IMR-90 (cell line): Measurements from ENCODE around the gene SLC6A6. TPM values are rescaled to one million over a fixed set of nuclear protein-coding genes. Genes with fewer than 3 reads are reported as not detected.

Experiments used
- ATAC-seq: fragments of 200-7000 bp; cut with Tn5 transposase; 2 replicates; pipeline ENCODE4 v1.9.1; 2020; ENCODE audit warnings: low read depth, mild to moderate bottlenecking, moderate library complexity
- BruUV-seq: library from RNA; stranded (reverse); fragments of 400-500 nt; replicated peaks from 2 replicates; lab custom pipeline; 2021; lab: Mats Ljungman, UMichigan
- CTCF ChIA-PET: fragments of 300-600 bp; formaldehyde crosslinking; extraction: SDS; loops from one replicate; lab custom pipeline; 2021; ENCODE audit warnings: antibody characterized with exemption; lab: Yijun Ruan, JAX
- POLR2A ChIA-PET: fragments of 300-600 bp; sonication (Branson Sonifier 250); formaldehyde crosslinking; loops from one replicate; lab custom pipeline; 2022; ENCODE audit warnings: antibody characterized with exemption; ENCODE audit not compliant: unreplicated experiment; lab: Charles Lee
- DNase-seq: peaks from one replicate; pipeline ENCODE4 v3.0.0; 2013
- H2AFZ ChIP-seq: replicated peaks from 2 replicates; pipeline ENCODE3; 2013; ENCODE audit warnings: low read length, mild to moderate bottlenecking; ENCODE audit not compliant: poor library complexity
- H2AK5ac ChIP-seq: 2 replicates; pipeline ENCODE4 v1.6.1; 2013; ENCODE audit warnings: low read depth, low read length, inconsistent platforms
- H2AK9ac ChIP-seq: replicated peaks from 2 replicates; pipeline ENCODE3; 2013; ENCODE audit warnings: mild to moderate bottlenecking, low read depth, low read length, moderate library complexity; ENCODE audit not compliant: poor library complexity
- H2BK120ac ChIP-seq: 2 replicates; pipeline ENCODE4 v1.6.1; 2013; ENCODE audit warnings: low read depth, low read length, inconsistent platforms
- H2BK15ac ChIP-seq: 3 replicates; pipeline ENCODE4 v1.6.1; 2013; ENCODE audit warnings: low read depth, low read length, inconsistent platforms
- H2BK20ac ChIP-seq: 2 replicates; pipeline ENCODE4 v1.6.1; 2013; ENCODE audit warnings: low read depth, mild to moderate bottlenecking, inconsistent platforms, low read length, moderate library complexity
- H2BK5ac ChIP-seq: 2 replicates; pipeline ENCODE4 v1.6.1; 2013; ENCODE audit warnings: mild to moderate bottlenecking, low read depth, low read length, inconsistent platforms; ENCODE audit not compliant: poor library complexity, severe bottlenecking
- H3K14ac ChIP-seq: replicated peaks from 2 replicates; pipeline ENCODE4 v1.6.1; 2013; ENCODE audit warnings: low read depth, low read length, inconsistent platforms
- H3K18ac ChIP-seq: 2 replicates; pipeline ENCODE4 v1.6.1; 2013; ENCODE audit warnings: low read depth, low read length, control low read depth
- H3K23ac ChIP-seq: 2 replicates; pipeline ENCODE4 v1.6.1; 2013; ENCODE audit warnings: low read depth, low read length, inconsistent platforms
- H3K27ac ChIP-seq: 2 replicates; pipeline ENCODE4 v1.5.1; 2013; ENCODE audit warnings: mild to moderate bottlenecking, control low read depth, low read length; ENCODE audit not compliant: insufficient read depth
- H3K27me3 ChIP-seq: 2 replicates; pipeline ENCODE4 v1.6.1; 2013; ENCODE audit warnings: low read length; ENCODE audit not compliant: control insufficient read depth, insufficient read depth
- H3K36me3 ChIP-seq: 2 replicates; pipeline ENCODE4 v1.6.1; 2013; ENCODE audit warnings: low read length, mixed read lengths; ENCODE audit not compliant: control insufficient read depth, insufficient read depth
- H3K4ac ChIP-seq: 2 replicates; pipeline ENCODE4 v1.6.1; 2013; ENCODE audit warnings: low read depth, low read length, inconsistent platforms
- H3K4me1 ChIP-seq: 2 replicates; pipeline ENCODE4 v1.6.1; 2013; ENCODE audit warnings: low read length, mixed read lengths; ENCODE audit not compliant: control insufficient read depth, insufficient read depth
- H3K4me2 ChIP-seq: 2 replicates; pipeline ENCODE4 v1.6.1; 2013; ENCODE audit warnings: low read depth, mild to moderate bottlenecking, control low read depth, low read length, moderate library complexity
- H3K4me3 ChIP-seq: 2 replicates; pipeline ENCODE4 v1.5.1; 2013; ENCODE audit warnings: low read depth, mild to moderate bottlenecking, control low read depth, low read length, moderate library complexity; ENCODE audit not compliant: insufficient read depth
- H3K56ac ChIP-seq: 2 replicates; pipeline ENCODE4 v1.6.1; 2013; ENCODE audit warnings: low read length, inconsistent platforms; ENCODE audit not compliant: insufficient read depth; ENCODE audit errors: extremely low read depth
- H3K79me1 ChIP-seq, 2 experiments: 2 replicates each; pipeline ENCODE4 v1.6.1; 2013; ENCODE audit warnings: low read length in 2 of 2, inconsistent platforms in 1 of 2, low read depth in 1 of 2
- H3K9ac ChIP-seq: 2 replicates; pipeline ENCODE4 v1.6.1; 2013; ENCODE audit warnings: low read depth, low read length, control low read depth
- H3K9me1 ChIP-seq: 2 replicates; pipeline ENCODE4 v1.6.1; 2013; ENCODE audit warnings: low read length, inconsistent platforms; ENCODE audit not compliant: insufficient read depth
- H3K9me3 ChIP-seq: 2 replicates; pipeline ENCODE4 v1.6.1; 2013; ENCODE audit warnings: low read length; ENCODE audit not compliant: control insufficient read depth, insufficient read depth
- H4K20me1 ChIP-seq: 2 replicates; pipeline ENCODE4 v1.6.1; 2013; ENCODE audit warnings: low read length, inconsistent platforms; ENCODE audit not compliant: insufficient read depth
- H4K5ac ChIP-seq: 2 replicates; pipeline ENCODE4 v1.6.1; 2013; ENCODE audit warnings: mild to moderate bottlenecking, low read depth, low read length, control low read depth
- H4K8ac ChIP-seq, 2 experiments: 2 replicates each; pipeline ENCODE4 v1.6.1; 2013; ENCODE audit warnings: low read depth in 2 of 2, low read length in 2 of 2, control low read depth in 1 of 2, inconsistent platforms in 1 of 2
- H4K91ac ChIP-seq: 2 replicates; pipeline ENCODE4 v1.6.1; 2013; ENCODE audit warnings: low read depth, low read length, inconsistent platforms; ENCODE audit not compliant: insufficient read depth
- BHLHE40 ChIP-seq: fragments of 150-350 bp; IDR thresholded peaks from 2 replicates; pipeline ENCODE4 v1.6.1; 2016; ENCODE audit warnings: mild to moderate bottlenecking, low read depth, low read length
- FOS ChIP-seq: fragments of 150-350 bp; IDR thresholded peaks from 2 replicates; pipeline ENCODE4 v1.6.1; 2016; ENCODE audit warnings: low read depth, low read length
- MAFK ChIP-seq: IDR thresholded peaks from 2 replicates; pipeline ENCODE4 v1.6.1; 2012; ENCODE audit warnings: low read depth, low read length, improper control_type of control experiment
- NFE2L2 ChIP-seq: fragments of 150-350 bp; IDR thresholded peaks from 2 replicates; pipeline ENCODE4 v1.6.1; 2016; ENCODE audit warnings: low read depth, mild to moderate bottlenecking, low read length
- RAD21 ChIP-seq: IDR thresholded peaks from 2 replicates; pipeline ENCODE4 v1.6.1; 2012; ENCODE audit warnings: low read length, improper control_type of control experiment
- RFX5 ChIP-seq: IDR thresholded peaks from 2 replicates; pipeline ENCODE4 v1.8.0; 2012; ENCODE audit warnings: low read depth, mild to moderate bottlenecking, low read length, moderate library complexity
- WGBS, 2 experiments: methylation state at CpG; one replicate each; pipeline versions ENCODE4 v1.1.5 to v1.1.7; 2013; ENCODE audit warnings: missing lambda C conversion rate in 2 of 2; ENCODE audit not compliant: insufficient read length in 1 of 2; ENCODE audit errors: extremely low coverage in 2 of 2; 5-methylcytosine and 5-hydroxymethylcytosine counted together
- dilution Hi-C: fragments of 300-500 bp; cut with HindIII; formaldehyde crosslinking; loops from one replicate; pipeline ENCODE4 v1.14.3; 2018; ENCODE audit warnings: low sequenced_read_pairs; ENCODE audit not compliant: unreplicated experiment
- in situ Hi-C: fragments of 300-500 bp; cut with MboI; formaldehyde crosslinking; loops from 3 replicates; pipeline ENCODE4 v1.14.3; 2019; ENCODE audit warnings: low sequenced_read_pairs, inconsistent platforms, mixed read lengths
- intact Hi-C: fragments of 100-400 bp; cut with micrococcal nuclease; formaldehyde crosslinking; loops from 2 replicates; pipeline ENCODE4 v1.10.0; 2022
- polyA plus RNA-seq, 3 experiments: library from polyadenylated mRNA; depleted of rRNA; stranded (reverse); fragments of >200 nt; gene quantifications; 2 replicates each; pipeline ENCODE4 v1.2.3, GENCODE V29; 2012; ENCODE audit warnings: low replicate concordance in 1 of 3
- total RNA-seq: library from RNA; depleted of rRNA; stranded (reverse); fragments of >200 nt; gene quantifications from 2 replicates; pipeline ENCODE4 v1.2.3, GENCODE V29; 2012

SLC6A6 gene
- total and polyA plus RNA-seq, 2 of the 4 experiments (the other 2 are of a cell fraction), result 29.9 to 39.4 TPM

DNA sequence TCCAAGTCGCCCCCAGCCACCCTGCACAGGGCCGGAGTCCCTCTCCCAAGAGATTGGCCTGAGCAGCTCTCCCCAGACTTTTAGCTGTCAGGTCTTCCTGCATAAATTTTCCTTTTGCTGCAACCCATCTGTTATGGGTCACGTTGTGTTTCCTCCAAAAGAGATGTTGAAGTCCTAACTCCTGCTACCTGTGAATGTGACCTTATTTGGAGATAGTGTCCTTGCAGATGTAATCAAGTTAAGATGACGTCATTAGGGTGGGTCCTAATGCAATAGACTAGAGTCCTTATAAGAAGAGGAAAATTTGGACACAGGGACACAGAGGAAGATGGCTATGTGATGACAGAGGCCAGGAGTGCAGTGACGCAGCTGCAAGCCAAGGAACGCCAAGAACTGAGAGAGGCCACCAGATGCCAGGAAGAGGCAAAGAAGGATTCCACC, 13.2 kb upstream of the SLC6A6 start:
- Histone ChIP-seq H3K36me3 (no peaks in the 10 kb centered on the region), H4K8ac (no peak overlapping the region), H3K23ac (no peak overlapping the region), H2BK5ac (no peak overlapping the region), H3K9me1 (peaks cover 13% of the 10 kb centered on the region), H4K5ac (no peak overlapping the region), H3K4me1 (peaks cover 15% of the 10 kb centered on the region), H3K79me1 (no peaks in the 10 kb centered on the region), H3K27ac (no peak overlapping the region), H3K9me3 (no peaks in the 10 kb centered on the region), H2BK20ac (no peak overlapping the region), H4K91ac (no peak overlapping the region), H4K20me1 (no peaks in the 10 kb centered on the region), H3K4me2 (no peak overlapping the region), H2BK15ac (no peak overlapping the region), H3K4me3 (no peak overlapping the region), H2AFZ (no peak overlapping the region), H2AK9ac (no peak overlapping the region), H3K27me3 (peaks cover 6% of the 10 kb centered on the region; the same call in 1 of the 2 replicates), H2AK5ac (no peak overlapping the region), H3K14ac (no peak overlapping the region), H3K18ac (no peak overlapping the region), H3K9ac (no peak overlapping the region), H3K4ac (no peak overlapping the region), H2BK120ac (no peak overlapping the region), H3K56ac (no peak overlapping the region)
- no TSS peak for BruUV-seq
- in situ Hi-C loops (no loop called here), intact Hi-C loops (no loop called here), dilution Hi-C loops (no loop called here)
- ATAC-seq (no peak), DNase-seq (no peak)
- POLR2A ChIA-PET, result no interaction called here
- CTCF ChIA-PET, result no interaction called here
- WGBS, 2 experiments, result 75% methylated on average over 3 of the region's 6 CpGs; no CpG with 5 or more reads in 1 of the 2 experiments
- TF ChIP-seq RAD21, result no peak
- TF ChIP-seq FOS, result no peak
- no peak for TF ChIP-seq NFE2L2
- no peak for TF ChIP-seq MAFK
- no peak for TF ChIP-seq RFX5
- no peak for TF ChIP-seq BHLHE40
